Measurements from ENCODE around the gene TCF7L2.

DNA sequence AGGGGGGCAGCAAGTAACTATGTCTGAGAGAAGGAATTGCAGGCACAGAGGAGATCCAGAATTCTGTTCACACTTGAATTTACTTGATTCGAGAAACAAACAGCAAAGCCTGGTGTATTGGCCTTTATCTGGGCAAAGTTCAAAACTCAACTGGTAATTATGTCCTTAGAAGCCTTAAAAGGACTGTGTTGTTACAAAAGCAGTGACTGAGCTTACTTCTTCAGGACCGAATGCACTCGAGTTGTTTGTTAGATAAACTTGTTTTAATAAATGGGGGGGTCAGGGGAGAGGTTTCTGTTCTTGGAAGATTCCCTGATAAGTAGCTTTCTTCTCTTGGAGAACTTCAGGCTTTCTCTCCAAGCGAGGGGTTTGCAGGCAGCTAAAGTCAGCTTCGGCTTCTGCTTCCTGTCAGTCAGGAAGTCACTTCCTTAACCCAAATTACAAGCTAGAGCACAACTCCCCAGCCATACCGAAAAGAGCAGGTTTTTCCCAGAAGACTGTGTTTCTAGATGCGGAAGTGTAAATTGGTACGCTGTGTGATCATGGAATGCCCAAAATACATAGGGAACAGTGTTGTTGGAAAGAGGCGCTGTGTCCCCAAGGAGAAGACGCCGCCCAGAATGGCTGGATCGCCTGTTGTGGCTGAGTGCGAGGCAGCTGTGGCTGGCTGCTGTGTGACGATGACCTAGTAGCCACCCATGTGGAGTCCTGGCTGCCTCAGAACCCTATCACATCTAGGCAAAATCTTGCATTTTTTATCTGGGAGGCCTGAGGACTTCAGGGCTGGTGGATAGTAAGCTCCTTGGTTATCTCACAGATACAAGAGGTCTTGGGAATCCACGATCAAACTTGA, 110.4 kb downstream of the TCF7L2 start:
- TF ChIP-seq CTCF (IDR thresholded peaks at IDR 0.05) (no peak), POLR2A (IDR thresholded peaks at IDR 0.05) (no peak), POLR2AphosphoS5 (IDR thresholded peaks at IDR 0.05) (peak in 1 of 3 donors; percentile 37)
